ENCODE measurements around the gene EPN3.
A peak's percentile ranks its signal among the peaks of the same experiment; 100 is the strongest.

The EPN3 gene

DNA sequence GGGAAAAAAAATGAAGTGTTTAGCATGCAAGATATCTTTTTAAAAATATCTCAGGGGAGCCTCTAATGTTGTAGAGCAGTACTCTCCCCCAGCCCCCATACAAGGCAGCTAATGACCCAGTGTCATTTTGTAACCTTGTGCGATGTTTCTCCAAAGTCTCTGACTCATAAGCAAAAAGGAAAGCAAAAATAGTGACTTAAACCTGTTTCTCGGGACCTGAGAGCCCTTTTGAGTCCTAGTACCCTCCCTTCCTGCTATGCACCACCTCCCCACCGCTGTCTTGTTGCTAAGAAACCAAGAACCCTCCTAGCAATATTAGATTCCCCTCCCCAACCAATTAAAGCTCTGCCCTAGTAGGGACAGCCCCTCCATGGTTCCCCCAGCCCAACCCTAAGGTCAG, 21.5 kb upstream of the EPN3 start:
- DNase-seq, result peak; percentile 72

GRCh38 chr17:50513495-50513894, 19.0 kb upstream of the EPN3 start:
- no peak for DNase-seq

GRCh38 chr17:50514388-50514787, 18.1 kb upstream of the EPN3 start:
- DNase-seq, result no peak

- no peak for DNase-seq
Observed at GRCh38 chr17:50514936-50515702, 17.4 kb upstream of the EPN3 start.

DNA sequence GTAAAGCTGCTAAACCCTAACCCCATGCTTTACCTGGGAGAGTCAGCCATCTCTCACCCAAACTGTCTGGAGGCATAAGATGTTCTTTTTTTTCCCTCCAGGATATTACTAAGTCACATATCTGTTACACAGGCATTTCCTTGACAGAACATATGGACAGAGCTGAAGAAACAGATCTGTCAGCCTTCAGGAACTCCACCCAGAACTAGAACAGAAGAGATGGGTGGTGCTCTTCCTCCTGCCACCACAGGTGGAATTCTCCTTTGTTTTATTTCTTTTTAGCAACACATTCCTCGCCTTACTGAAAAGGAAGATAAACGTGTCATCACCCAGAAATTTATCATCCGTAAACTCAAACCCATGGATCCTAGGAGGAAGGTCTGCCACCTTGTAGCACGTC, 15.5 kb upstream of the EPN3 start:
- no peak for DNase-seq

- no peak for DNase-seq
Observed at GRCh38 chr17:50517504-50518383, 14.8 kb upstream of the EPN3 start.

DNA sequence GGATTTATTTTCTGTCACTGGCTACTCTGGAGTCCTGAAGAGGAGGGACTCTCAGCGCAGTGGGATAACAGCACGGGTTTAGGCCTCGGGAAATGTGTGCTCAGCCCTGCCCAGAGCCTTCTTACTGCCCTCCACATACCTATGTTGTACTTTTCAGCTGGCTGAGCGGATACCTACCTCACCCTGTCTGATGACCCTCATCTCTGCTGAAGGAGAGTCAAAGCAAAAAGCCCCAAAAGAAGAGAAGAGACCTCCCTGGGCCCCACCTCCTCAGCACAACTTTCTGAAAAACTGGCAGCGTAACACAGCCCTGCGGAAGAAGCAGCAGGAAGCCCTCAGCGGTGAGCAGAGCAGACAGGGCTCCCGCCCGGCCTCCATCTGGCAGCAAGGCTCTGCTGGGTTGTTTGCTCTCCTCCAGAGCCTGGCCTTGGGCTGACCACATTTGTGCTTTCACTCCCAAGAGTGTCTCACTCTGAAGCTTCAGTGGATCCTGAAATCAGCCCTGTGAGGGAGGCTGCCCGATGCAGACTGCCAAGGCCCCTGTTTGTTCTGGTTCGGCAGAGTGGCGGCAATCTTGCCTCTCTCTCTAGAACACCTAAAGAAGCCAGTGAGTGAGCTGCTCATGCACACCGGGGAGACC, 14.0 kb upstream of the EPN3 start:
- DNase-seq, result no peak

DNA sequence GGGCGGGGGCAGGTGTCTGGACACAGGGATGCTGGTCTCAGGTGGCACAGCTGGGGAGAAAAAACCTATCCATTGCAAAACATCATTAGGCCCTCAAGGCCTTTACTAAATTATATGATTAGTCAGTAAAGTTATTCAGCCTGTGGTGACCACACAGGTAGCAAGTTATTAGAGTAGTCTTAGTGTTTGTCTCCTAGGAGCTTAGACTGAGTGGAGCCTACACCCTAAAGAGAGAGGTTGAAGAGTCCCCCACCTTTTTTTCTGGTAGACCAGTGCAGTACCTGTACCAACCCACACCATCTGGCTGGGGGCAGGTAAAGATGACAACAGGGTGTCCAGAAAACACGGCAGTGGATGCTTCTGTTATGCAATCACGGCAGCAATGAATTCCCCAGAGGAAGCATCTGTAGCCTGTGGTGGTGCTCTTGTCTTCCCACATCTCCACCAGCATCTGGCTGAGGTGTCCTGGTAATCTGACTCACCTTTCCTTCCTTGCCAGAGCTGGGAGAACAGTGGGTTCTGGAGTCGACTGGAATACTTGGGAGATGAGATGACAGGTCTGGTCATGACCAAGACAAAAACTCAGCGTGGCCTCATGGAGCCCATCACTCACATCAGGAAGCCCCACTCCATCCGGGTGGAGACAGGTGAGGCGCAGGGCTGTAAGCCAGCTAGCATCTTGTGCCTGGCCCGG, 13.2 kb upstream of the EPN3 start:
- no peak for DNase-seq

DNA sequence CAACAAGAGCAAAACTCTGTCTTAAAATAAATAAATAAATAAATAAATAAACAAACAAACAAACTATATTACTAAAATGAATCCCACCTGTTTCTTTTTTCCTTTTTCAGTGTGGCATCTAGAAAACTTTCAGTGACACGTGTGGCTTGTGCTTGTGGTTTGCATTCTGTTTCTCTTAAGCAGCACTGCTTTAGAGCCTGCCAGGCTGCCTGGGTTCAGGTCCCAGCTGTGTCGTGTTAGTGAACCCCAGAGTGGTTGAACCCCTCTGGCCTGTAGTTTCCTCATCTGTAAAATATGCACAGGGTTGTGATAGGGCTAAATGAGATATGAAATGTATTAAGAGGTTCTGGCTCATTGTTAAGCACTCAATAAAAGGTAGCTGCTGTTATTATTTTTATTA, 12.1 kb upstream of the EPN3 start:
- DNase-seq, result no peak

- DNase-seq, result no peak
Observed at GRCh38 chr17:50521514-50521913, 11.0 kb upstream of the EPN3 start.

DNA sequence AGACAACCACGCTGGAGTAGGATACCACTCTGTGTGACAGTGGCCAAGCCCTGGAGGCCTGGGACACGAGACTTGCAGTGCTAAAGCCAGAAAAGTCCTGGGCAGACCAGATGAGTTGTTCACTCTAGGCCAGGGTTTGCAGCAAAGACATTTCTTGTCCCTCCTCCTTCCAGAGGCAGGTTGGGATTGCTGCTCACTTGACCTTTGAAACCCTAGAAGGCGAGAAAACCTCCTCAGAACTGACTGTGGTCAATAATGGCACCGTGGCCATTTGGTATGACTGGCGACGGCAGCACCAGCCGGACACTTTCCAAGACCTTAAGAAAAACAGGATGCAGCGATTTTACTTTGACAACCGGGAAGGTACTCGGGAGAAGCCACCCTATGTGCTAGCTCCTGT, 9.8 kb upstream of the EPN3 start:
- DNase-seq, result no peak

DNA sequence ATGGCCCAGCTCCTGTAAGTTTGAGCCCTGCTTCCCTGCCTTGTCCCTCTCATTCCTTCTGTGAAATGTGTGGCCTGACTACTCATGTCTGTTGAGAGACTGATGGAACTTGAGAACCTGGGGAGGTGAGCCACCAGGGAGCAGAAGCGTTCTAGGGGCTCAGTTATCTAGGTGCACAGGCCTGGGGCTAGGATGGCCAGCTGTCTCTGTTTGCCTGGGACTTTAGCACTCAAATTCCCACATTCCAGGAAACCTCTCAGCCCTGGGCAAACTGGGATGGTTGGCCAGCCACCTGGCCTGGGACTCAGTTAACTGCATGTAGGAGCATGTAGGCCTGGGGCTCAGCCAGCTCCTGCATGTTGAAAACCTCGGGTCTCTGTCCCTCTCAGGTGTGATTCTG, 9.3 kb upstream of the EPN3 start:
- no peak for DNase-seq

DNA sequence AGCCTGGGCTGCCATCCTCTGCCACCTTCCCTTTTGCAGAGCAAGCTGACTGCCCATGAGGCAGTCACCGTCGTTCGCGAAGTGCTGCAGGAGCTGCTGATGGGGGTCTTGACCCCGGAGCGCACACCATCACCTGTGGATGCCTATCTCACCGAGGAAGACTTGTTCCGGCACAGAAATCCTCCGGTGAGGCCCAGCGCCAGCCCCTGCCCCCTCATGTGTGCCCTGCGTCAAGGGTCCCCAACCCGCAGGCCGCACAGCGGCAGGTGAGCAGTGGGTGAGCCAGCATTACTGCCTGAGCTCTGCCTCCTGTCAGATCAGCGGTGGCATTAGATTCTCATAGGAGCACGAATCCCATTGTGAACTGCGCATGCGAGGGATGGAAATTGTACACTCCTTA, 7.7 kb upstream of the EPN3 start:
- DNase-seq, result no peak

- no peak for DNase-seq
Observed at GRCh38 chr17:50527155-50527762, 5.3 kb upstream of the EPN3 start.

DNA sequence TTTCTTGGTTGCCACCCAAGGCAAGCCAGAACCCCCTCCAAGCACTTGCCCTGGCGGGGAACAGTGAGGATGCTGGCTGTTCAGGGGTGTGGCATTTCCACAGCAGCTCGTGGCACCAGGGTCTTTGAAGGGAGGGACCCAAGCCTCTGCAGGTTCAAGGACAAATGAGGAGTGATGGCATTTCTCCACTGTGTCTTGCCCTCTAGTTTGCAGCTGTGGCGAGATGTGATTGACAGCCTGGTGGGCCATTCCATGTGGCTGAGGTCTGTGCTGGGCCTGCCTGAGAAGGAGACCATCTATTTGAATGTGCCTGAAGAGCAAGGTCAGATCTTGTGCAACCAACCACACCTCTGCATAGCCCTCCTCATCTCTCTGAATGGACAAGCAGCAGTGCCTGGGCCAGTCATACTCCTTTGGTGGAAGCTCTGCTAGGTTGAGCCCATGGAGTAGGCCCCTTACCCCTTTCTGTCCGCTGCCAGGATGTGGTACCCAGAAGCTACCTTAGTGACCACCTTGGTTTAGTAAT, 4.5 kb upstream of the EPN3 start:
- DNase-seq, result no peak

GRCh38 chr17:50529849-50530248, 2.7 kb upstream of the EPN3 start:
- DNase-seq, result no peak

DNA sequence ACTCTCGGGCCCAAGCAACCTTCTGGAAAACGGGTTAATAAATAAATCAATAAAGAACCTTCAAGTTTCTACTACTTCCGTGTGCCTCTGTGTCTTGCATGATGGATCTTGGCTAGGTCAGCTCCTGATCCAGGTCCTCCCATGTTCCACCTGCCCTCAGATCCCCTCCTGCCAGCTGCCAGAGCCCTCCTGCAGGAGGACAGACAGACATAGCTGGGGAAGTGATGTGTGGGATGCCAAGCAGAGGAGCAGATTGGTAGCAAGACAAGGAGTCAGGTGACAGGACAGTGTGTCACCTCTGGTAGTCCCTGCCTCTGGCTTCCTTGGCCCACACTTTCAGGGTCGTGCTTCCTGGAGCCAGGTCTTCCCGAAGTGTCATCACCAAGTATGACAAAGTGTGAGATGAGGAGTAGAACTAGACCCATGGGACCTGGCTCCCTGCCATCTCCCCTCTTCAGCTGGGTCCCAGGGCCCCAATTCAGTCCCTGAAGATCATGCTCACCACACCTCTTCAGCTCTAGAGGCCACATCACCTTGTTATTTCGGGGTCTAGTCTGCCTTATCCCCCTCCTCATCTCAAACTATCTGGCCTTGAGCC, 1.0 kb upstream of the EPN3 start:
- no peak for DNase-seq

- DNase-seq, result no peak
Observed at GRCh38 chr17:50533185-50533584, 650 bp downstream of the EPN3 start.

DNA sequence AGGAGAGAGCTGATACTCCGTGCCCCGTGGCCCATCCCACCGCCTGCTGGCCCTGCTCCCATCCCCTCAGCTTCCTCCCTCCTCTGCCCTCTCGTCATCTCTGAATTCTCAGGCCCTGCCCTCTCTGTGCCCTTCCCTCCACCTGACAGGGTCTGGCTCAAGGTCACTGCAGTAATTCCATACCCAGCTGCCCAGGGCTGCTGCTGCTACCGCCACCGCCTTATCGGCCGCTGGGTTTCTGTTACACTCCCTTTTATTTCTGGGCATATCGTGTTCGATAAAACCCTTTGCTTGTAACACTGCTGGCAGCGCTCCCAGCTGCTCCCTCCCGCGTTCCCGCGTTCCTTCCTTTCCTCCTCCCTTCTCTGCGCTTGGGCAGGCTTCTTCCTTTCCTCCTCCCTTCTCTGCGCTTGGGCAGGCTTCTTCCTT, 1.2 kb downstream of the EPN3 start:
- no peak for DNase-seq

GRCh38 chr17:50534222-50534978, 1.9 kb downstream of the EPN3 start:
- DNase-seq, result no peak

DNA sequence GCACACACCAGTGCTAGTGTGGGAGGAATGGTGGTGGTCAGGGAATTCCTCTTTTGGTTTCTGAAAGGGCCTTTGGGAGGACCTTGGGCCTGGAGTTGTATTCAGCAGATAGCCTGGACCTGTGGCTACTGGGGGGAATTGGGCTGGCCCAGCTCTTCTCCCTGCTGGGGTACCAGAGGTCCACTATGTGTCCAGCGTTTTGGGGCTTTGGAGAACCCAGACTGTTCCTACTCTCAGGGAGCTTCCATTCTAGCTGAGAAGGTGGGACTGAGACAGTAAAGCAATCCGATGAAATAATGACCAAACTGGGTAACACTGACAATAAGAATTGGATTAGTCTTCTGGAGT, 2.4 kb downstream of the EPN3 start:
- DNase-seq, result peak; percentile 29
